Left kidney (tissue), 2 donors: ENCODE measurements around the gene DTNB. TPM values are rescaled to one million over a fixed set of nuclear protein-coding genes. Genes with fewer than 3 reads are reported as not detected.
"Not testable (repeated sequence)": the region's sequence is repeated elsewhere in the genome, so short reads cannot be mapped to it uniquely, and the experiment has no call there.

ENCODE experiments used
- DNase-seq: peaks from one replicate; pipeline ENCODE4 v3.0.0-alpha.2; 2013
- polyA plus RNA-seq: library from polyadenylated mRNA; unstranded; fragments of 120-200 nt; gene quantifications from one replicate; pipeline ENCODE4 v1.2.1, GENCODE V29; 2013; ENCODE audit not compliant: insufficient read length

DTNB gene
- polyA plus RNA-seq, 1 donor: 18.5 TPM

DNA sequence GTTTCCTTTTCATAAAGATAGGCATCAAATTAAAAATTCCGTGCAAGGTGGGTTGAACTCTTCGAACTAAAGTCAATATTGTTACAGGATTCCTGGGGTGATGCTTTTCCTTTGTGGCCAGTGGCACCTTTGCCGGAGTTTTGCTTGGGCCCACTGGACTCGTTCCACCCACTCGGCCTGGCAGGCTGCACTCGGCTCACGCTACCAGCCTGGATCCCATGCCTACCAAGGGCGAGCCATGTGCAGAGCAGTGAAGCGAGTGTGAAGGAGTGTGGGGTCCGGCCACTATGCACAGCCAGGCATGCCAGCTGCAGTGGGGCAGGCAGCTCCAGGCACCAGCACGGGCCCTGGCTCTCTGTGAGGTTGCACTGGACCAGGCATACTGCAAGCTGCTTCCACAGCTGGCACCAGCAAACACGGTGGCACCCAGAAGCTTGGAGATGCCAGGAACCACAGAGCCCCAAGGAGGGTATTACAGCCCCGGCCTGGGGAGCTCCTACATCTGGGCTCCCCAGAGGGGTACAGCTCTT, 83.6 kb downstream of the DTNB start:
- DNase-seq: no peak

DNA sequence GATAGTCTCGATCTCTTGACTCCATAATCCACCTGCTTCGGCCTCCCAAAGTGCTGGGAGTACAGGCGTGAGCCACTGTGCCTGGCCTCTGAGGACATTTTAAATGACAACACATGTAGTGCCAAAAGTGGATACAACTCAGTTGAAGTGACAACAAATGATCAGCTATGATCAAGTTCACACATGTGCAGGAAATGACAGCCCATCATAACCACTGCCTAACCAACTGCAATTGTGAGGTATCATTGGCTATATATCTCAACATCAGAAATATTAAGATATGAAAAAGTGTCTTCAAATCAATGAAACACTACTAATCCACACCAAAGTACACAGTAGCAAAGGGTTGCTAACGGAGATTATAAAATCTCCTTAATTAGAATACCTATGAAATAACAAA, 84.8 kb downstream of the DTNB start:
- no peak for DNase-seq

DNA sequence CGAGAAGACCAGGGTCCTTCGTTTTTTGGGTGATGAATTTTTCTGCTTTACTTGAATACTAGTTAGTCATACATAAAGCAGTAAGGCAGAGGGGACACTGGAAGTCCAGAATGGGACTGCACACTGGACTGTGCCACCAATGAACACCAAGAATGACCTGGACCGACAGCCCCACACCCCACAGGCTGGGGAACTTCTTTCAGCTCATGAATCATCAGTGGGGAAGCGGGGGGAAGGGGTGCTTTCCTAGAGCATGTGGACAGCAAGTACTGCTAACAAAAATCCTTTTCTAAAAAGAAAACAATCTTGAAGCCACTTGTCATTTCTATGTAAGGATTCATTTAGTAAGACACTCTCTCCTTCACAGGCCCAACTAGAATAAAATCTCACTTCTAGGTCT, 86.0 kb downstream of the DTNB start:
- no peak for DNase-seq

DNA sequence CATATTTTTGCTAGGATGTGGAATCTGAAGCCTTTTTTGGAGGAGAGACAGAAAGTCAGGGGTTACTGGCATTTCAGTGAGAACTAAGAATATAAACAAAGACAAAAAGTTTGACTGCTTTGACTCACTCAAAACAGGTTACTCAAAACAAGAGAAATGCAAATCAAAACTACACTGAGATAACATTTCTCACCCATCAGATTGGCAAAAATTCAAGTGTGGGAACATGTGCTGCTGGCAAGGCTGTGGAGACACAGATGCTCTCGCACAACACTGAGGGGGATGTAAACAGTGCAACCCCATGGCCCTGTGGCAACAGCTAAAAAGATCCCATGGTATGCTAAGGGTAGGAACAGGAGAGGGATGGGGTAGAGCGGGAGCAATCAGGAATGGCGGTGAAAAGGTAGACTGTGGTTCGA, 86.6 kb downstream of the DTNB start:
- no peak for DNase-seq

DNA sequence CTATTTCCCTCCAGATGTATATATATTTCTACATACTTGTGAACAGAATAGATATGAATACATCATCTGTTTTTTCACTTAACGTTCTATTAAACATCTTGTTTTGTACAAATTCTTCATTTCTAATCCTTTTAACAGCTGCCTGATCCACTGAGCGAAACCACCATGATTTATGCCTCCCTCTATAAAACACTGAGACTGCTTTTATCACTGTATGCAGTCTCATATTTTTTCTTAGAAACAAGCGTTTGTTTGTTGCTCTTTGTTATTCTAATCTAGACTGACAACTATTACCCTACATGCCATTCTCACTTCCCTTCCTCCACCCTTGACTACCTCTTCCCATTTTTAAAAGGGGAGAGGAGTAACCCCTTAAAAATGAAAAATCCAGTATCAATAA, 88.2 kb downstream of the DTNB start:
- DNase-seq: no peak

DNA sequence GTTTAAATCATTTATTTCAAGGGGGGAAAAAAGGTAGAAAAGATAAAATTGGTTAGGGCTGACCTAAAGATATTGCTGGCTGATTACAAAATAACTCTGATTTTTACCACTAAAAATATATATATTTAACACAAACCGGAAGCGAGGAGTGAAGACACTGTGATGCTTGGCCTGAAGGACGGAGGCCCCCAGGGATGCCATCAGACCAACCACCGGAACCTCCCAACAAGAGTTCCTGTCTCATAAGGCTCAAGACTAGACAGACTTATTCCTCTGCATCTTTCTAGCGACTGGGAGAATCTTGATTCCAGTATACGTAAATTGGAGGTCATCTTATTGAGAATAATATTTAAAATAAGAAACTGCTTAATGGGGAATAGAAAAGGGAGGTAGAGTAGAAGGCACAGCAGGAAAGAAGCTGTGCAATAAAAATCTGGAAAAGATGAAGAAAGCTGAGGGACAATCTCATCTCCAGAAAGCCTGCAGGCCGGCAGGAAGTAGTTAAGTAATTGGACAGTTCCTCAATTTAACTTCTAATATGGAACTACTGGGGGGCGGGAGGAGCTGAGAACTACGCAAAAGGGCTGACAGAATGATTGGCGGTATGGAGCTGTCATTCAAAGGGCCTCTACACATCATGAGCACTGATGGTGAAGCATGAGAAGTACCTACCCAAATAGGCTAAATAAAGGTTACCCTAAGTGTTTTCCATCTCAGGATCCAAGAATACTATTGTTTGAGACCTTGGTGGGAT, 91.1 kb downstream of the DTNB start:
- no peak for DNase-seq

DNA sequence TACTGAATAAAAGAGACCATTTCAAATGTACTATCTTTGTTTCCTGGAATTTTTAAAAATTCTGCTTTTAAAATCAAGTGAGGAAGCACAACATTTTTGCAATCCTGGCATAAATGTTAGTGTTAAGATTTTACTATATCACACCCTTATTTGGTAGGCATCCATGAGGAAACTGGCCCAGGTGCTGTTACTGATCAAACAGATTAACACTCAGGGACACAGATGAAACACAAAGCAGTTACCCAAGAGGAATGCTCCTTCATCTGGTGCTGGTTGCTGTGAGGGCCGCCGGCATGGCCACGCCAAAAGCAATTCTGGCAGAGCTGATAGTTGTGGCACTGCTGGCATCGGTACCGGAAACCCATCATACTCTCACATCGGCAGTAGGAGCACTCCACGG, 96.8 kb downstream of the DTNB start:
- no peak for DNase-seq

DNA sequence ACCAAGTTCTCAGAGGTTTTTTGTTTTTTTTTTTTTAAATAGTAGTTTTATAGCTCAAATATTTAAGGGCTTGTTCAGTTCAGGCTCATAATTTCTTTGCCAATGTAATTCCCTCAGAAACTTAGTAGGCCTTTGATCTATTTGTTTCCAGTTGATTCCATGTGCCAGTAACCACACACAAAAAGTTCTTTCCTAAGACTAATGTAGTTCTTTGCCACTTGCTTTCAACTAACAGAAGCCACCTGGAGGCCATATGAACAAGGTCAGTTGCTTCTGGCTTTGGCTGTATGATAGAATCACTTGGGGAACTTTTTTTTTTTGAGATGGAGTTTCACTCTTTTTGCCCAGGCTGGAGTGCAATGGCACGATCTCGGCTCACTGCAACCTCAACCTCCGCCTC, 100.7 kb downstream of the DTNB start:
- no peak for DNase-seq

DNA sequence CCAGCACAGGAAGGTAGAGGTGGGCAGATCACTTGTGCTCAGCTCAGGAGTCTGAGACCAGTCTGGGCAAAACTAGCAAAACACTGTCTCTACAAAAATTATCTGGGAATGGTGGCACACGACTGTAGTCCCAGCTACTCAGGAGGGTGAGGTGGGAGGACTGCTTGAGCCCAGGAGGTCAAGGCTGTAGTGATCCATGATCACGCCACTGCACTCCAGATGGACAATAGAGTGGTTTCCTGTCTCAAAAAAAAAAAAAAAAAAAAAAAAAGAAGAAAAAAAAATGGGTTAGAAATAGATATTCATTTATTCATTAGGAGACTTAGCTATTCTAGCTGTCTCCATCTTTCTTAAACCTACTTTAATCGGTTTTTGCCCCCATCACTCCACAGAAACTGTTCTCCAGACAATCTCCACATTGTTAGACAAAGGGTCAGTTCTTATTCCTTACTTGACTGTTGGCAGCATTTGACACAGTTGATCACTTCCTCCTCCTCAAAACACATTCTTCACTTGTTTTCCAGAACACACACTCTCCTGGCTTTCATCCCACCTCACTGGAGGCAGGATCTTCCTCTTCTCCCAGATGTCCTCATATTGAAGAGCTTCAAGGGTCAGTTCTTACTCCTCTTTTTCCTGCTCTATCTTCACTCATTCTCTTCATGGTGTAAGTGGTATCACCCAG, 103.1 kb downstream of the DTNB start:
- DNase-seq: no peak

DNA sequence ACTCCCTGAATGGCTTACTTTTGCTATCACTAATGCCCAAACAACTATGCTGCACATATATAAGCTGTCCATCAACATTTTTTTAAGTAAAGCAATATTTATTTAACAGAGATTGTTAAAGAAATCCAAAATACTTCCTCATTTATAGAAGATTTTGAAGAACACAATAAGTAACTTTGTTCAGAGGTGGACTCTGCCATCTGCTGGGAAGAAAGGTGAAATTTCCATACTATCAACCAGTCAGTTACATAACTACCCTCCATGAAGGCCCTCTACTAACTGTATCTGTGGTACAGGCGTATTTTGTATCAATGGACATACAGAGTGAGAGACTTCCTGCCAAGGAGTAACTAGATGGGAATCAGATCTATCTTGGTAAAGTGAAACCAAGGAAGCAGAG, 106.0 kb downstream of the DTNB start:
- DNase-seq: no peak

DNA sequence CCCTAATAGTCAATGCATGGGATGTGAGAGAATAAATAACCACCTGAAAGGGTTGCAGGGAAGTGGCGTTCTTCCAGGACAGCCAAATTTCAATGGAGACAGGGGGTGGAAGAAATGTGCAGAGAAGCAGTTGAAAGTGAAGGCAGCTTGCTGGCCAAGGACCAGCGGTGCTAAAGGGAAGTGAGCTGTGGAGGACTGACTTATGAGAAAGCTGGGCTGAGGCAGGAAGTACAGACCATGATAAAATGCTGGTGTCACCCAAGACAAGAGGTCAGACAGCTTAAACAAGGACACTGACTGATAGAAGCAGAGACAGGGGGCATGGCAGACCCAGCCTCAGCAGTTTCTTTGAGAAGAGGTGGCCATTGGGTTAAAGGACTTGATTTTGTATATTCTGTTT, 106.7 kb downstream of the DTNB start:
- DNase-seq: peak; percentile 25

DNA sequence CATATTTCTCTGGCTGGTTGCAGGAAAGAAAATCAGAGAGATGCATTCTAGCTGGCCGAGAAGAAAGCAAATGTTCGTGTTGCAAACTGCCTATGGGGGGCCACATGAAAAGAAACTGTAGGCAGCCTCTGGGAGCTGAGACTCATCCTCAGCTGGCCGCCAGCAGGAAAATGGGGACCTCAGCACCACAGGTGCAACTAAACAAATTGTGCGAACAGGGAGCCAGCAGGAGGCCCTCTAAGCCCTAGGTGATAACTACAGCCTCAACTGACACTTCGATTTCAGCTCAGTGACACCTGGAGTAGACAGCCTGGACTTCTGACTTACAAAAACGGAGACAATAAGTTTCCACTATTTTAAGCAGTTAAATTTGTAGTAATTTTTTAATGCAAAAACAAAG, 107.3 kb downstream of the DTNB start:
- DNase-seq: no peak

DNA sequence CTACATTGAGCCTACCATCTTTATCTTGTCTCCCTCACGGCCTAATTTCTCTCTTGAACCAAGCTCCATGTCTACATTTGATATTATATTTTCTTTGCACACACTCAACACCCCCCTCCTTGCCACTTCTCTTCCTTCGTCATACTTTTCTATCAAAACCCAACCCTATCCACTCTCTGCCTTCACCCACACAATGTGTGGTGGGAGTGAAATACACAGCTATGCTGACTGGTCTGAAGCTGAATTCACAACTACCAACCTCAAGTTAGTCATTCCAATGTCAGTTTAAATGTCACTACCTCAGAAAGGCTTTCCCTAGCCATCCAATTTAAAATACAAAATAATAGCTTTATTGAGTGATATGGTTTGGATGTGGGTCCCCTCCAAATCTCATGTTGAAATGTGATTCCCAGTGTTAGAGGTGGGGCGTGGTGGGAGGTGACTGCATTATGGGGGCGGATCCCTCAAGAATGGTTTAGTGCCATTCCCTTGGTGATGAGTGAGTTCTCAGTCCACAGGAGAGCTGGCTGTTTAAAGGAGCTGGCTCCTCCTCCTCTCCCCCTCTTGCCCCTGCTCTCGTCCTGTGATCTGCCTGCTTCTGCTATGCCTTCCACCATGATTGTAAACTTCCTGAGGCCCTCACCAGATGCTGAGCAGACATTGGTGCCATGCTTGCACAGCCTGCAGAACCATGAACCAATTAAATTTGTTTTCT, 112.1 kb downstream of the DTNB start:
- DNase-seq: no peak

DNA sequence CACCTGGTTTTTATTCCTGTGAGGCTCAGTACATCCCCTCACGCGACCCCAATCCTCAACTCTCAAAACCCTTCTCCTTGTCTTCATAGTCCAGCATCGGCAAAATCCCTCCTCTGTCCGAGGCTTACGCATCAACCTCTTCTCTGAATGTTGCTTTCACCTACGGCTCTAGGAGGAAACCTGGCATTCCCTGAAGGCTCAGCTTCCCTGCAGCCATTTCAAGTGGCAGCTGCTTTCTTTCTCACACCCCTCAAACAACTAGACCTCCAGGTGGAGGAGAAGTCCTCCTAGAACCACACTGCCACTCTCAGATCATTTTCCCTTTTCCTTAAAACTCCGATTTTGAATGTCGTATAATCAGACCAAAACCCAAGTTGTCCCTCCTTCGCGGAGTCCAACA, 114.2 kb downstream of the DTNB start:
- no peak for DNase-seq

DNA sequence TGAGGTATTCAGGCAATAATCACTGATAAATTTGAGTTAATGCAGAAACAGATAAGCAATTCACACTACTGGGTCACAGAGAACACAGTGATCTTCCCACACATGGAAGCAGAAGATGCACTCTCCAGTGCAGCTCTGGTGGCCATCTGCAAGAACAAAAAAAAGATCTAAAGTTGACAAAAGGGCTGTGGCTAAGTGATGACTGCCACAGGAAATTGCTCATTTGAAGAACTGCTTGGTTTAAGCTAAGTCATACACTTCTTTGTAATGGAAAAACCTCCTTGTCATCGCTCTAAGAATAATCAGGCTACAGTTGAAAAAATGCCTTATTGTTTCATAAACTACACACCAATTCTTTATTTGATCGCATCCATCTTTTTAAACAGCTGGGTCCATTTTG, 115.1 kb downstream of the DTNB start:
- DNase-seq: no peak

DNA sequence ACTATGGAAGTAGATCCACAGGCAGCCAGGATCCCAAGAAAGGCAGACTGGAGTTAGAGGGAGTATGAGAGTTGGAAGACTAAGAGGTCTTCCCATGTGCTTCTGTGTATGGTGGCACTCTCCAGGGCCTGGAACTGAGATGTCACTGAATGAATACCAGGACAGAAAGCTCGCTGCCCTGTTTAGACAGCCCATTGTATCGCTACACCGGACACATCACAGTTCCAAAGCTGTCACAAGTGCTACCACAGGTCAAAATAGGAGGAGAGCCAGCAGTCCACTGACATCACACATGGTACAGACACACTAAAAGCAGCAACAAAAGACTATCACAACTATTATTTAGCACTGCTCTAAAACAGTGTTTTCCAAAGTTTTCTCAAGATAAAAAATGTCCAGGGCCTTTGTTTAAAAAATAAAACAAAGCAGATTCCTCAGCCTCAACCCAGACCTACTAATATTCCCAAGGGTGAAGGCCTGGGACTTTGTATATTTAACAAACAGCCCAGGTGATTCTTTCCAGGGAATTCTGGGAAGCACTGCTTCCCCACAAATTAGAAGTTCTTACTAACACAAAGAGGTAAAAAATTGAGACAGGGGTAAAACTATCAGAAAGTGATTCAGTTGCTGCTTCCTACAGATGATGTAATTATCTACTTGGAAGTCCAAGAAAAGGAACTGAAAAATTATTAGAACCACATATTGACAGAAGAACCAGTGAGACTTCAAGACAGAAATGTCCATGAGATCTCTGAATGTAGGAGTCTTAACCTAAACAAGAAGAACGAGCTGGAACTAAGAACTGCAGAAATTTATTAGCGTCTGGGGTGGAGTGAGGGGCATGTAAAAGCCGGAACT, 116.0 kb downstream of the DTNB start:
- no peak for DNase-seq

DNA sequence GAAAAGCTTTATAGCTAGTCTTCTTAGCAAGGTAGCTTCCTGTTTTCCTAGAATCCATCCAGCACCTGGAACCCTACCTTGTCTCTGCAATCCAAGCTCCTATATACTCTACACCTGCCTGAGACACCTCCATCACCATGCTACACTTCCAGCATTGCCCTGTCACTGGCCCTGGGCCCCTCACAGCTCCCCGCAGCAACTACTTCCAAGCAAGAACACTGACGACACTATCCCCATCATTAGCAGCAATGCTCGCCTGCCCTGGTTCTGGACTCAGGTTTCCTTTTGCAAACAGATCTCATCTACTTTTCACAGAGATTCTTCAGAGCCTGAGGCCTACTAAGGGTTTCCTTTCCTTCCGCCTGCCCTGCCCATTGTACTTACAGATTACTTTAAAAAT, 121.1 kb downstream of the DTNB start:
- no peak for DNase-seq

DNA sequence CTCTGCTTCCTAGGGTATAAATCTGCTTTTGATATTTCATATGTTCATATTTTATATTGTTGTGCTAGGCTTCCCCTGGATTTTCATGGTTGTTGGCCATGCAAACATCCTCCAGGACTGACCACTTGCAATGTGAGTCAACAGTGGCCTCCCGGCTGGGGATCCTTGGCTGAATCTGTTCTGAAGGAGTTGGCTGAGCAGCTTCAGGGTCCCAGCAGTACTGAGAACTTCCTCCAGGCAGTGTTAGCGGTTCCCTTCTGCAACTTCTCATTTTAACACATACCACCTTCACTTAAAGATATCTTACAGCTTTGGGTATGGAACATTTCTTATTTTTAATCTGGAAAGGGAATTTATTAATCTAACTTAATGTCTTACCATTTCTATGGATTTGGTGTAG, 122.1 kb downstream of the DTNB start:
- DNase-seq: no peak

DNA sequence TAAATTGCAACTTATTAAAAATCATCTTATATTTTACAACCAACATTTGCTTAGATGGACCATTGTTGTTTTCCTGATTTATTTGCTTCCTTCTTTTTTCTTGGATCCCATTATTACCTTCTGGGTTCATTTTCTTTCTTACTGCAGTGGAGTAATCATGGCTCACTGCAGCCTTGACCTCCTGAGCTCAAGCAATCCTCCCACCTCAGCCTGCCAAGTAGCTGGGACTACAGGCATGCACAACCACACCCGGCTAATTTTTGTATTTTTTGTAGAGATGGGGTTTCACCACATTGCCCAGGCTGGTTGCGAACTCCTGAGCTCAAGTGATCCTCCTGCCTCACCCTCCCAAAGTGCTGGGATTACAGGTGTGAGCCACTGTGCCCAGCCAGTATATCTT, 123.8 kb downstream of the DTNB start:
- not testable (repeated sequence) for DNase-seq

DNA sequence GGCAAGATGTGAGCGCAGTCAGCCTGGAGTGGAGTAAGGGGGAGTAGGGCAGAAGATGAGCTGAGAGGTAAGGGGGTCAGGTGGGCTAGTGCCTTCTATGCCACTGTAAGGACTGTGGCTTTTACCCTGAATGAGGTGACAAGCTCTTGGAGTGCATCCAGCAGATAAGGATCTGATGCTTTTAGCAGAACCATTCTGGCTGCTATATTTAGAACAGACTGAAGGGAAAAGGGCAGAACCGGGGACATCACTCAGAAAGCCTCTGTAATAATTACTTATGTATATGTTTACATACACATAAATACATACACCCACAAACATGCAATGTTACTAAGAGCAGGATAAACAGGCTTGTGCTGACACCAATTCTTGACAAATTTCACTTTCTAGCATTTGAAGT, 124.8 kb downstream of the DTNB start:
- DNase-seq: no peak

DNA sequence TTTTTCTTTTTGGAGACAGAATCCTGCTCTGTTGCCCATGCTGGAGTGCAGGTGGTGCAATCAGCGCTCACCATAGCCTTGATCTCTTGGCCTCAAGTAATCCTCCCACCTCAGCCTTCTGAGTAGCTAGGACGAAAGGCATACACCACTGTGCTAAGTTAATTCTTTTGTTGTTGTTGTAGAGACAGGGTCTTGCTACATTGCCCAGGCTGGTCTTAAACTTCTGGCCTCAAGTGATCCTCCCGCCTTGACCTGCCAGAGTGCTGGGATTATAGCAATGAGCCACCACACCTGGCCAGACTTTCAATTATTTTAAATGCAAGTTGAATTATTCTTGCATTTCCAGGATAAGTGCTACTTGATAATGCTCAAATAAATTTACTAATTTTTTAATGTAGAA, 126.5 kb downstream of the DTNB start:
- DNase-seq: no peak

DNA sequence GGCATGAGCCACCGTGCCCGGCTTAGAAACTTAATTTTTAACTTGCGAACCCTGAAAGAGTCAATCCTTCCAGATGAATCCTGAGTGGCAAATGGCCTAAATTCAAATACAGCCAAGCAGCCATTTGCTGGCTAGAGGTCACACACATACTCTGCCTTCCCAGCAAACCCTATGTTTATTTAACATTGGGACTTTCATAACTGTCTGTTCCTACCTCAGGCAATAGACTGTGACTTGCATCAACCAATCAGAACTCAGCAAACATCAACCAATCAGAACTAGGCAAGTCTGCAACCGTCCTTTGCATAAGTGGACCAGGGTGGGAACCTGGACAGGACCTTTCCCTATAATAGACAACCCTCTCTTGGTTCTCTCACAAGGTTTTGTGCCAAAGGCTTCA, 127.5 kb downstream of the DTNB start:
- DNase-seq: no peak
